Neural cell (in vitro differentiated cells): Measurements from ENCODE around the gene TNFRSF6B. TPM values are rescaled to one million over a fixed set of nuclear protein-coding genes. Genes with fewer than 3 reads are reported as not detected.

Experiments used
- H2AFZ ChIP-seq: fragments of 200-600, 300-800 bp; sonication (generic), shearing (Covaris generic); 2 replicates; pipeline ENCODE4 v1.6.0; 2014; ENCODE audit warnings: low read depth, mild to moderate bottlenecking, antibody characterized with exemption, low read length, moderate library complexity
- H3F3A ChIP-seq: fragments of 200-600 bp; shearing (Covaris generic); 2 replicates; pipeline ENCODE4 v1.6.1; 2016; ENCODE audit warnings: mild to moderate bottlenecking, moderate library complexity, mixed read lengths, antibody characterized with exemption, low read length; ENCODE audit not compliant: insufficient read depth, poor library complexity, severe bottlenecking
- H3K27ac ChIP-seq: fragments of 200-600, 300-800 bp; sonication (generic), shearing (Covaris generic); 2 replicates; pipeline ENCODE4 v1.5.1; 2014; ENCODE audit warnings: mild to moderate bottlenecking, low read length, moderate library complexity
- H3K27me3 ChIP-seq: fragments of 300-800, 200-600 bp; sonication (generic), shearing (Covaris generic); 2 replicates; pipeline ENCODE4 v1.6.0; 2014; ENCODE audit warnings: mild to moderate bottlenecking, low read depth, low read length, moderate library complexity; ENCODE audit not compliant: insufficient read depth
- H3K36me3 ChIP-seq: fragments of 300-800, 200-600 bp; sonication (generic), shearing (Covaris generic); 2 replicates; pipeline ENCODE4 v1.5.1; 2014; ENCODE audit warnings: mild to moderate bottlenecking, antibody characterized with exemption, low read length, moderate library complexity; ENCODE audit not compliant: insufficient read depth
- H3K4me2 ChIP-seq: fragments of 300-800, 200-600 bp; sonication (generic), shearing (Covaris generic); 2 replicates; pipeline ENCODE4 v1.6.0; 2014; ENCODE audit warnings: mild to moderate bottlenecking, low read length
- H3K4me3 ChIP-seq: fragments of 300-800, 200-600 bp; sonication (generic), shearing (Covaris generic); 2 replicates; pipeline ENCODE4 v1.5.1; 2014; ENCODE audit warnings: mild to moderate bottlenecking, low read length, moderate library complexity
- H3K79me2 ChIP-seq: fragments of 200-600 bp; shearing (Covaris generic); replicated peaks from 2 replicates; pipeline ENCODE4 v1.6.0; 2014; ENCODE audit warnings: mild to moderate bottlenecking, low read length, moderate library complexity; ENCODE audit not compliant: insufficient read depth
- H3K9ac ChIP-seq: fragments of 300-800, 200-600 bp; sonication (generic), shearing (Covaris generic); 2 replicates; pipeline ENCODE4 v1.6.1; 2016; ENCODE audit warnings: mild to moderate bottlenecking, low read length, mixed read lengths
- H3K9me2 ChIP-seq: fragments of 200-600 bp; shearing (Covaris generic); 2 replicates; pipeline ENCODE4 v1.6.1; 2016; ENCODE audit warnings: mild to moderate bottlenecking, low read length, mixed read lengths; ENCODE audit not compliant: insufficient read depth
- H3K9me3 ChIP-seq: fragments of 200-600, 300-800 bp; sonication (generic), shearing (Covaris generic); 2 replicates; pipeline ENCODE4 v1.6.1; 2016; ENCODE audit warnings: mild to moderate bottlenecking, mixed run types, low read length, moderate library complexity, mixed read lengths
- H4K20me1 ChIP-seq: fragments of 200-600 bp; shearing (Covaris generic); 2 replicates; pipeline ENCODE4 v1.6.1; 2016; ENCODE audit warnings: mild to moderate bottlenecking, mixed run types; ENCODE audit not compliant: insufficient read depth
- EP300 ChIP-seq: fragments of 450-650 bp; conservative IDR thresholded peaks from 2 replicates; pipeline ENCODE4 v1.6.1; 2014; ENCODE audit warnings: antibody characterized with exemption, mild to moderate bottlenecking, moderate library complexity; ENCODE audit not compliant: poor library complexity, severe bottlenecking
- EZH2 ChIP-seq: fragments of 200-600, 300-800 bp; shearing (Covaris generic), sonication (generic); IDR thresholded peaks from 2 replicates; pipeline ENCODE4 v1.6.1; 2014; ENCODE audit warnings: antibody characterized with exemption, low read length, borderline replicate concordance, mild to moderate bottlenecking; ENCODE audit not compliant: insufficient read depth, poor library complexity, severe bottlenecking
- MXI1 ChIP-seq: fragments of 450-650 bp; conservative IDR thresholded peaks from 2 replicates; pipeline ENCODE4 v1.6.1; 2014; ENCODE audit warnings: antibody characterized with exemption, mild to moderate bottlenecking; ENCODE audit not compliant: poor library complexity, severe bottlenecking
- POLR2AphosphoS5 ChIP-seq: IDR thresholded peaks from 2 replicates; pipeline ENCODE4 v1.6.1; 2012
- RAD21 ChIP-seq: fragments of 450-650 bp; conservative IDR thresholded peaks from 2 replicates; pipeline ENCODE4 v1.6.1; 2014; ENCODE audit warnings: antibody characterized with exemption, mild to moderate bottlenecking, moderate library complexity
- SMC3 ChIP-seq: fragments of 450-650 bp; conservative IDR thresholded peaks from 2 replicates; pipeline ENCODE4 v1.6.1; 2014; ENCODE audit warnings: antibody characterized with exemption, mild to moderate bottlenecking, moderate library complexity; ENCODE audit not compliant: poor library complexity
- TAF1 ChIP-seq: IDR thresholded peaks from 2 replicates; pipeline ENCODE4 v1.6.1; 2012; ENCODE audit warnings: low read depth
- polyA plus RNA-seq: library from polyadenylated mRNA; depleted of rRNA; stranded (reverse); fragments of >200 nt; gene quantifications from 2 replicates; pipeline ENCODE4 v1.2.3, GENCODE V29; 2014
- TF ChIP-seq, protein P1 (sequence below): IDR thresholded peaks from 2 replicates; pipeline ENCODE4 v1.6.1; 2012; ENCODE audit warnings: borderline replicate concordance
- TF ChIP-seq, protein P2 (sequence below): fragments of 450-650 bp; IDR thresholded peaks from 2 replicates; pipeline ENCODE4 v1.5.1; 2014; ENCODE audit warnings: antibody characterized with exemption, mild to moderate bottlenecking, moderate library complexity; ENCODE audit not compliant: poor library complexity, severe bottlenecking

TNFRSF6B gene
- polyA plus RNA-seq, 1 donor from 2014 or later: 9.4 TPM

DNA sequence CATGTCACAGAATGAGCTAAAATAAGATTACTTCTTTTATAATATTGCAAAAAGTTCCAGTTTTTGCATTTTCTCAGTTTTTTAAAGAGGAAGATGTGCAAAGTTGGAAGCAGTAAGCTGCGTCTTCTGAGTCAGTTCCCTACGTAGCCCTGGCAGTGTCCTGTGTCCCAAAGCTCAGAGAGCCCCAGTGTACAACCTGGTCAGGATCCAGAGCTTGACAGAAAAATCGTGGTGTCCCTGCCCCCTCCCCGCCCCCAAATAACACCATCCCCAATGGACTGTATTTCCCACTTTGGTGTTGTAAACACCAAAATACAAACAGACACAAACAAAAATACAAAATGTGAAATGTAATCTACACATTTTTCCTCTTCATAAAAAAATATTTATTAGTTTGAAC is 47.7 kb downstream of the TNFRSF6B start:
- no peak overlapping the region for H3K27ac ChIP-seq
- no peaks in the 10 kb centered on the region for H3K79me2 ChIP-seq
- H3F3A ChIP-seq: no peaks in the 10 kb centered on the region
- no peak overlapping the region for H2AFZ ChIP-seq
- H4K20me1 ChIP-seq: no peaks in the 10 kb centered on the region
- no peaks in the 10 kb centered on the region for H3K36me3 ChIP-seq
- H3K9me2 ChIP-seq: no peaks in the 10 kb centered on the region
- H3K9me3 ChIP-seq: no peaks in the 10 kb centered on the region
- no peaks in the 10 kb centered on the region for H3K27me3 ChIP-seq
- no peak overlapping the region for H3K9ac ChIP-seq
- H3K4me3 ChIP-seq: no peak overlapping the region
- H3K4me2 ChIP-seq: no peak overlapping the region
- TF ChIP-seq, protein P1, sequence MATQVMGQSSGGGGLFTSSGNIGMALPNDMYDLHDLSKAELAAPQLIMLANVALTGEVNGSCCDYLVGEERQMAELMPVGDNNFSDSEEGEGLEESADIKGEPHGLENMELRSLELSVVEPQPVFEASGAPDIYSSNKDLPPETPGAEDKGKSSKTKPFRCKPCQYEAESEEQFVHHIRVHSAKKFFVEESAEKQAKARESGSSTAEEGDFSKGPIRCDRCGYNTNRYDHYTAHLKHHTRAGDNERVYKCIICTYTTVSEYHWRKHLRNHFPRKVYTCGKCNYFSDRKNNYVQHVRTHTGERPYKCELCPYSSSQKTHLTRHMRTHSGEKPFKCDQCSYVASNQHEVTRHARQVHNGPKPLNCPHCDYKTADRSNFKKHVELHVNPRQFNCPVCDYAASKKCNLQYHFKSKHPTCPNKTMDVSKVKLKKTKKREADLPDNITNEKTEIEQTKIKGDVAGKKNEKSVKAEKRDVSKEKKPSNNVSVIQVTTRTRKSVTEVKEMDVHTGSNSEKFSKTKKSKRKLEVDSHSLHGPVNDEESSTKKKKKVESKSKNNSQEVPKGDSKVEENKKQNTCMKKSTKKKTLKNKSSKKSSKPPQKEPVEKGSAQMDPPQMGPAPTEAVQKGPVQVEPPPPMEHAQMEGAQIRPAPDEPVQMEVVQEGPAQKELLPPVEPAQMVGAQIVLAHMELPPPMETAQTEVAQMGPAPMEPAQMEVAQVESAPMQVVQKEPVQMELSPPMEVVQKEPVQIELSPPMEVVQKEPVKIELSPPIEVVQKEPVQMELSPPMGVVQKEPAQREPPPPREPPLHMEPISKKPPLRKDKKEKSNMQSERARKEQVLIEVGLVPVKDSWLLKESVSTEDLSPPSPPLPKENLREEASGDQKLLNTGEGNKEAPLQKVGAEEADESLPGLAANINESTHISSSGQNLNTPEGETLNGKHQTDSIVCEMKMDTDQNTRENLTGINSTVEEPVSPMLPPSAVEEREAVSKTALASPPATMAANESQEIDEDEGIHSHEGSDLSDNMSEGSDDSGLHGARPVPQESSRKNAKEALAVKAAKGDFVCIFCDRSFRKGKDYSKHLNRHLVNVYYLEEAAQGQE: no peak
- no peak for TF ChIP-seq SMC3
- no peak for TF ChIP-seq EP300
- no peak for TF ChIP-seq EZH2
- TF ChIP-seq, protein P2, sequence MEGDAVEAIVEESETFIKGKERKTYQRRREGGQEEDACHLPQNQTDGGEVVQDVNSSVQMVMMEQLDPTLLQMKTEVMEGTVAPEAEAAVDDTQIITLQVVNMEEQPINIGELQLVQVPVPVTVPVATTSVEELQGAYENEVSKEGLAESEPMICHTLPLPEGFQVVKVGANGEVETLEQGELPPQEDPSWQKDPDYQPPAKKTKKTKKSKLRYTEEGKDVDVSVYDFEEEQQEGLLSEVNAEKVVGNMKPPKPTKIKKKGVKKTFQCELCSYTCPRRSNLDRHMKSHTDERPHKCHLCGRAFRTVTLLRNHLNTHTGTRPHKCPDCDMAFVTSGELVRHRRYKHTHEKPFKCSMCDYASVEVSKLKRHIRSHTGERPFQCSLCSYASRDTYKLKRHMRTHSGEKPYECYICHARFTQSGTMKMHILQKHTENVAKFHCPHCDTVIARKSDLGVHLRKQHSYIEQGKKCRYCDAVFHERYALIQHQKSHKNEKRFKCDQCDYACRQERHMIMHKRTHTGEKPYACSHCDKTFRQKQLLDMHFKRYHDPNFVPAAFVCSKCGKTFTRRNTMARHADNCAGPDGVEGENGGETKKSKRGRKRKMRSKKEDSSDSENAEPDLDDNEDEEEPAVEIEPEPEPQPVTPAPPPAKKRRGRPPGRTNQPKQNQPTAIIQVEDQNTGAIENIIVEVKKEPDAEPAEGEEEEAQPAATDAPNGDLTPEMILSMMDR: no peak
- no peak for TF ChIP-seq RAD21
- no peak for TF ChIP-seq MXI1
- no peak for TF ChIP-seq TAF1
- TF ChIP-seq POLR2AphosphoS5: no peak

DNA sequence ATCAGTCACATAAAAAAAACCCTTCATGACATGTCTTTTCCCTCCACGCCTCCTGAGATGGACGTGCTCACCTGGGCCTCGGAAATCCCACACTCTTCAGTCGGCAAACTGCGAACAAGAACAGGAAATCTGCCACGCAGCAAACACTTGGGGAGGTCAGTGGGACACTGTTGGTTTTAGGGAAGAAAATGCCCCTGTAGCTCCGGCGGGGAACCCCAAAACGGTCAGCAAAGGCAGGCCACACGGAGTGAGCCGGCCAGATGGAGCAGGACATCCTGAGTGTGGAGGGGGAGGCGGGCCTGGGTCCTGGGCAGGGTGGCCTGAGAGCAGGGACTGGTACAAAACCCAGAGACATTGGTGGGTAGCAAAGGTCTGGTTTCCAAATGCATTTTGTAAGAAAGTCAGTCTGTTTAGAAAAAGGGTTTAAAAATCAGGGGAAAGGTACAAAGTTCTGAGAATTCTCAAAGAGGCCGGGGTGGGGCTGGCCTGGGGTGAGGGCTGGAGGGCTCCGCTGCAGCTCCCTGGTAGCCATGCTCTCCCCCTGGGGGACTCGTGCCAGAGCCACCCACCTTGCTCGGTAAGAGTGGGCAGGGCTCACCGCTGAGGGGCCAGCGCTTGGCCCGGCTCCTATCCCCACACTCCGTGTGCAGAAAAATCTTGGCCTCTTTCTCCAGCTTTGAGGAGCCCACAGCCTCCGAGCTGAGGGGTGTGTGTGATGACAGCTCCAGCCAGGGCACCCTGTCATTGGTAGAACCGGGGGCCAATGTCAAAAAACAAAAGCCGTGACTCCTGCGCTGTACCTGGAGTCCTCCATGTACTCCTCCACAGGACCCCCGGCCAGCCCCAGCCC is 48.3 kb downstream of the TNFRSF6B start:
- H3K4me3 ChIP-seq: no peak overlapping the region
- H3K27me3 ChIP-seq: no peaks in the 10 kb centered on the region
- no peaks in the 10 kb centered on the region for H3K9me2 ChIP-seq
- H3F3A ChIP-seq: no peaks in the 10 kb centered on the region
- H3K36me3 ChIP-seq: no peaks in the 10 kb centered on the region
- H3K4me2 ChIP-seq: no peak overlapping the region
- H2AFZ ChIP-seq: no peak overlapping the region
- H3K79me2 ChIP-seq: no peaks in the 10 kb centered on the region
- no peak overlapping the region for H3K9ac ChIP-seq
- H3K27ac ChIP-seq: no peak overlapping the region
- H3K9me3 ChIP-seq: no peaks in the 10 kb centered on the region
- no peaks in the 10 kb centered on the region for H4K20me1 ChIP-seq
- no peak for TF ChIP-seq MXI1
- TF ChIP-seq TAF1: no peak
